OCI-LY1 (cell line): ENCODE measurements around the gene SCD.

Source experiments
- EZH2 ChIP-seq: fragments of 200-600 bp; sonication (generic), shearing (Covaris generic); IDR thresholded peaks from 2 replicates; pipeline ENCODE4 v1.8.0; 2017; ENCODE audit warnings: borderline replicate concordance, mixed run types, mild to moderate bottlenecking, antibody characterized with exemption, low read length, moderate library complexity, mixed read lengths
- TF ChIP-seq, protein P1 (sequence below): fragments of 200-600 bp; sonication (generic), shearing (Covaris generic); IDR thresholded peaks from 2 replicates; pipeline ENCODE4 v1.5.1; 2017; ENCODE audit warnings: mild to moderate bottlenecking, antibody characterized with exemption, low read length, moderate library complexity, mixed read lengths

DNA sequence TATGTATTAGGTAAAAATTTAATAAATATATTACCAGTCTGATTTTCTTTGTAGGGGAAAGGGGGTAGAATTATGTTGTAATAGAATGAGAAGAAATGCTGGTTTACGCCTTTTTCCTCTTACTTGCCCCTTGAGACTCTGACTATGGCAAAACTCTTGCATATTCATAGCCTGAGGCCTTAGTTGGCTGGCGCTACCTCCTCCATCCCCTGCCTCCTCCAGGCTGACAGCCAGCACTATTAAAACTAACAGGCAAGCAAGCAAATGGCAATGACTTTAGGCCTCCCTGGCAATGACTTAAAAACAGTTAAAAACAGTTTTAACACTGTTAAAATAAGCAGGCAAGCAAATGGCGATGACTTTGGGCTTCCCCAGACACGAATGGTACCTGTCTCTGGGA lies 31.4 kb upstream of the SCD start:
- TF ChIP-seq, protein P1, sequence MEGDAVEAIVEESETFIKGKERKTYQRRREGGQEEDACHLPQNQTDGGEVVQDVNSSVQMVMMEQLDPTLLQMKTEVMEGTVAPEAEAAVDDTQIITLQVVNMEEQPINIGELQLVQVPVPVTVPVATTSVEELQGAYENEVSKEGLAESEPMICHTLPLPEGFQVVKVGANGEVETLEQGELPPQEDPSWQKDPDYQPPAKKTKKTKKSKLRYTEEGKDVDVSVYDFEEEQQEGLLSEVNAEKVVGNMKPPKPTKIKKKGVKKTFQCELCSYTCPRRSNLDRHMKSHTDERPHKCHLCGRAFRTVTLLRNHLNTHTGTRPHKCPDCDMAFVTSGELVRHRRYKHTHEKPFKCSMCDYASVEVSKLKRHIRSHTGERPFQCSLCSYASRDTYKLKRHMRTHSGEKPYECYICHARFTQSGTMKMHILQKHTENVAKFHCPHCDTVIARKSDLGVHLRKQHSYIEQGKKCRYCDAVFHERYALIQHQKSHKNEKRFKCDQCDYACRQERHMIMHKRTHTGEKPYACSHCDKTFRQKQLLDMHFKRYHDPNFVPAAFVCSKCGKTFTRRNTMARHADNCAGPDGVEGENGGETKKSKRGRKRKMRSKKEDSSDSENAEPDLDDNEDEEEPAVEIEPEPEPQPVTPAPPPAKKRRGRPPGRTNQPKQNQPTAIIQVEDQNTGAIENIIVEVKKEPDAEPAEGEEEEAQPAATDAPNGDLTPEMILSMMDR: no peak
- no peak for TF ChIP-seq EZH2
